ENCODE results near the gene DHX35.

DNA sequence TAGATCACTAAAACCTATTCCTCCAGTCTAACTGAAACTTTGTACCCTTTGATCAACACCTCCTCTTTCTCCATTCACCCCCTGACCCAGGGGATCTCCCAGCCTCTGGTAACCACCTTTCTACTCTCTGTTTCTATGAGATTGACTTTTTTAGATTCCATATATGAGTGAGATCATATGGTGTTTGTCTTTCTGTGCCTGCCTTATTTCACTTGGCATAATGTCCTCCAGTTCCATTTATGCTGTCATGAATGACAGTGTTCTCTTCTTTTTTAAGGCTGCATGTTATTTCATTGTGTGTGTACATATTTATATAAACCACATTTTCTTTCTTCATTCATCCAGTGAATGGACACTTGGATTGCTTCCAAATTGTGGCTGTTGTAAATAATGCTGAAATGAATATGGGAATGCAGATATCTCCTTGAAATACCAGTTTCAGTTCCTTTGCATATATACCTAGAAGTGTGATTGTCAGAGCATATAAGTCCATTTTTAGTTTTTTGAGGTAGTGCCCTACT is 57.7 kb downstream of the DHX35 start:
- TF ChIP-seq, protein P1, sequence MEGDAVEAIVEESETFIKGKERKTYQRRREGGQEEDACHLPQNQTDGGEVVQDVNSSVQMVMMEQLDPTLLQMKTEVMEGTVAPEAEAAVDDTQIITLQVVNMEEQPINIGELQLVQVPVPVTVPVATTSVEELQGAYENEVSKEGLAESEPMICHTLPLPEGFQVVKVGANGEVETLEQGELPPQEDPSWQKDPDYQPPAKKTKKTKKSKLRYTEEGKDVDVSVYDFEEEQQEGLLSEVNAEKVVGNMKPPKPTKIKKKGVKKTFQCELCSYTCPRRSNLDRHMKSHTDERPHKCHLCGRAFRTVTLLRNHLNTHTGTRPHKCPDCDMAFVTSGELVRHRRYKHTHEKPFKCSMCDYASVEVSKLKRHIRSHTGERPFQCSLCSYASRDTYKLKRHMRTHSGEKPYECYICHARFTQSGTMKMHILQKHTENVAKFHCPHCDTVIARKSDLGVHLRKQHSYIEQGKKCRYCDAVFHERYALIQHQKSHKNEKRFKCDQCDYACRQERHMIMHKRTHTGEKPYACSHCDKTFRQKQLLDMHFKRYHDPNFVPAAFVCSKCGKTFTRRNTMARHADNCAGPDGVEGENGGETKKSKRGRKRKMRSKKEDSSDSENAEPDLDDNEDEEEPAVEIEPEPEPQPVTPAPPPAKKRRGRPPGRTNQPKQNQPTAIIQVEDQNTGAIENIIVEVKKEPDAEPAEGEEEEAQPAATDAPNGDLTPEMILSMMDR (IDR thresholded peaks at IDR 0.05 in 4 of 5, conservative IDR thresholded peaks at IDR 0.05 in 1 of 5) = no peak
- no peak for TF ChIP-seq POLR2A (IDR thresholded peaks at IDR 0.05)

Measured in gastrocnemius medialis (tissue), 4 donors.